GM21737 (cell line): ENCODE results near the gene NTRK2.
"Not testable (repeated sequence)": the region's sequence is repeated elsewhere in the genome, so short reads cannot be mapped to it uniquely, and the experiment has no call there.

Experiments used
- ATAC-seq: cut with Tn5 transposase; IDR thresholded peaks from one replicate; pipeline ENCODE4 v1.9.1; 2021; ENCODE audit warnings: mild to moderate bottlenecking, moderate library complexity; ENCODE audit not compliant: unreplicated experiment

NTRK2 gene

DNA sequence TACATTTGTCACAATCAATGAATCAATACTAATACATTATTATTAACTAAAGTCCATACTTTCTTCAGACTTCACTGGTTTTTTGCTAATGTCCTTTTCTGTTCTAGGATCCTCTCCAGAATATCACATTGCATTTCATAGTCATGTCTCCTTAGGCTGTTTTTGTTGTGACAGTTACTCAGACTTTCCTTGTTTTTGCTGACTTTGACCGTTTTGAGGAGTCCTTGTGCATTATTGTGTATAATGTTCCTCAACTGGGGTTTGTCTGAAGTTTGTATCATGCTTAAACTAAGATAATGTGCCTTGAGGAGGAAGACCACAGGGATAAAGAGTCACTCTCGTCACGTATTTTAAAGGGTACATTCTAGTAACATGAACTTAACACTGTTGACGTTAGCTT is 376.9 kb downstream of the NTRK2 start:
- ATAC-seq = no peak

DNA sequence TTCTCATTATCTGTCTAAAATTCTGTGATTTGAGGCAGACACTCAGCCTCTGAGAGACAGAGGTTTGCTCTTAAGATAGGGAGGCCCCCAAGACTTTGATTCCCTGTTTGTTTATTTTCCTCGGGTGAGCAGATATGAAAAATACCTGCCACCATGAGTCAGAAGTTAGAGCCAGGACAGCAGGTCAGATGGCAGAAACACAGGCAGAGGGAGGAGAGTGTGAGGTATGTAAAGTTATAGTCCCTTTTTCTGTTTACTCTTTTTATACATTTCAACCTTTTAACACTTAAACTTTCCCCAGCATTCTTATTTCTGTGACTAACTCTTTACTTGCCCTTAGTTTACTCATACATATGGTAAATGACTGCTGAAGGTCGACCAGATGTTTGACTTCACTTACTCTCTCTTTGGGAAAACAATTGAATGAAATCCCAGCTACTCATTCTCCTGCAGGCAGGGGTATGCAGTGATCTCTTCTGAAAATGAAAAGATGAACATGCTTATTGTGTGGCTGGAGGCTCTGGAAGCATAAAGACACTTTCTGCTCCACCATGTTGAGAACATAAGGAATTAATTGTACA is 383.8 kb downstream of the NTRK2 start:
- ATAC-seq = no peak

DNA sequence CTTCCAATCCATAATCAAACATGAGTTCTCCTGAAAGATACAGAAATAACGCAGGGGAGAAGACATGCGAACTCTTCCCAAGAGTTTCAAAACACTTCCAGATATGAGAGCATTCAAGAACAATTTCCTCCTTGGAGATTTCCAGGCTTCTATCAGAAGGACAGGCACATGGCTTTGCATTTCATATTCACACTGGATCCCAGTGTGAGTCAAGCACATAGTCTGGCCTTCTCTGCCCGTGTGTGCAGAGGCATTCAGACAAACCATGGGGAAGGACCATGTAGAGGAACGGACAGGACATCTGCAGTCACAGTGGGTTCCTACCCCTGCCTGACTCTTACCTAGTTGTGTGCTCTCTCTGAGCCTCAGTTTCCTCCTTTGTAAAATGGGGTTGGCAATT is 384.5 kb downstream of the NTRK2 start:
- ATAC-seq = no peak

DNA sequence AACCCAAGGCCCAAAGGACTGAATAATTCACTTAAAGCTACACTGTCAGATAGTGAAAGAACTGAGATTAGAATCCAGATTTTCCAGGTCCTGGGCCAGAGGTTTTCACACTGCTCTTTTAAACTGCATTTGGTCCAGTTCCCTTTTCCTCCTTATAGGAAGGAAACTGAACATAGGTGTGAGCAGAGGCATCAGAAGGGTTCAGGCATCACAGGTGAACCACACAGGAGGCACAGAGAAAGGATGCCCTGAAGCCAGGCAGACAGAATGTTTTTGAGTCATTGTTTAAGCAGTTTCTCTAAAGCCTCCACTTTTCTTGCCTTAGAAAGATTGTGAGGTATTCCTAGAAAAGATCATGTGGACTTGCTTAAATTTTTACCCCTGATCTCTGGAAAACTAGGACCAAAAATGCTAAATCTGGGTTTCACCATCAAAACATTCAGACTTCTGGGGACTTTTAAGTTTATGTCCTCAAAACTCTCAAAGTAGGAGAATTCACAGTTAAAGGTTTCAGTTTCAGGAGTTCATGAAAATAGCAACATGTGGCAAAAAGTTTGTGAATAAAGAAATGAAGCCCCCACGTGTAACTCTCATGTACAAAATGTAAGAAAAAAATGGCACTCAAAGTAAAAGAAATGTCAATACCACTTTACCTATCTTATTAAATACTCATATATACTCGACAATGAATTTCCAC is 386.1 kb downstream of the NTRK2 start:
- no peak for ATAC-seq

DNA sequence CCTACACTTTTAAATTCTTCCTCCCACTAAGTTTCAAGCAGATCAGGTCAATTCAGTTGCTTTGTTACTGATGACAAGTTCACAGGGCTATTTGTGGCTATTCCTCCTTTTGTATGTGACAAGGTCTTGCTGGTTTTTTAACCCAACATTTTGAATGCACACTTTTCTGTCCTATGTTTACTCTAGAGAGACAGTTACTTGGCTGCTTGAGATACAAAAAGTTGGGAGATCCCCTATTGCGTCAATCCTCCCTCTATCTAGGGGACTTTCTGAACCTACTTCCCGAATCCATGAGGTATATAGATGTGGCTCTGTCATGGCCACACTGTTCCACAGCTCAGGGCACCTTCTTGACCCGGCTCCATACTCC is 386.7 kb downstream of the NTRK2 start:
- ATAC-seq = no peak

DNA sequence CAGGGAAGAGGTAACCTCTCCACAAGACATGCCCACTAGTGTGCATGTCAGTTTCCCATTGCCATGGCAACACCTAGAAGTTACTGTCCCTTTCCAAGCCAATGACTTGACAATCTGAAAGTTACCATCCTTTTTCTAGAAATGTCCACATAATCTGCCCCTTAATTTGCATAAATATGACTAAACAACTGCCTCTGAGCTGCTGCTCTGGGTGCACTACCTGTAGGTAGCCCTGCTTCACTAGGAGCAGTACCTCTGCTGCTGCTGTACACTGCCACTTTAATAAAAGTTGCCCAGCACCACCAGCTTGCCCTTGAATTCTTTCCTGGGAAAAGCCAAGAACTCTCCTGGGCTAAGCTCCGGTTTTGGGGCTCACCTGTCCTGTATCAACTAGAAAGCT is 392.4 kb downstream of the NTRK2 start:
- ATAC-seq = no peak

DNA sequence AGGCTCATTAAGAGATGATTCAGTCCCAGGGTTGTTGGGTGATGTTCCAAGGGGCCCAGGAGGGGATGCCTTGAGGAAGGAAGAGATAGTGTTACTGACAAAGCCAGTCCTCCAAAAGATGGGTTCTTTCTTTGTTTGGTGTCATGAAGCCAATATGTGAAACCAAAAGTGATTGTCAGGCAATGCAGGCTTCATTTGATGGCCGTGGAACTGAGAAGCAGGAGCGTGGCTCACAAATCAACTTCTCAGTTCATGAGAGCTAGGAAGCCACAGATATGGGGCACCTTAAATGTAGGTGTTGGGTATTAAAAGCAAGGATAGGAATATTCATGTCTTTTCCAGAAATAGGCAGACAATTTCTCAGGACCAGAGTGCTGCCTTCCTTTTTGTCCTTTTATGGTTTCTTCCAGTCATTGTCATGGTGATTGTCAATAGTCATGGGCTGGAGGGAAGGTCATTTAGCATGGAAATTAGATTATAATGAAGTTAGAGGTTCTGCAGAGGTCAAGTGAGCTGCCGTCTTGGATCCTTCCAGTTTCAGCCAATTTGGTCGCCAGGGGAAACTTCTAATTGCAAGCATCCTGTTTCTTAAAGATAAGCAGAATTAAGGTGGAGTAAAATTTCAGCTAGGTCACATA is 393.0 kb downstream of the NTRK2 start:
- ATAC-seq = no peak

DNA sequence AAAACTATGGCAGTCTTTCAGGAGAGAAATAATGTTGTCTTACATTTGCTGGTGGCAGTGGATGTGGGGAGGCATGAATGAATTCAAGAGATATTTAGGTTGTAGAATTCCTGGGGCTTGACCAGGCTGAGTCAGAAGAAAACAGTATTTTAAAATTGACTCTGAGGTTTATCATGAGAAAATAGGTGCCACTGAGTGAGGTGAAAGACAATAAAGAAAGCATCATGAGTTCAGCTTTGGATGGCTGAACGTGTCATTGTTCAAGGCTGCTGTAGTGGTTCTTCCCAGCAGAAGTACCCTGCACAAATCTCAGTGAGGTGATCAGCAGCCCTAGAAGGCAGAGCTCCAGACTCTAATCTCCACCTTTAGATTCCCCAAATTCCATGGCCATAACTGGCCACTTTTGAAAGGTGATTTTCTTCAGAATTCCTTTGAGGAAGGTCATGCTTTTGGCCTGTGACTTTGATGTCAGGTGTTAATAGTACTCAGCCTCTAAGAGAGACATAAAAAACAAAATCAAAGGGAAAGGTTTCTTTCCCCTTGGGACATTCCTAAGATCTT is 395.4 kb downstream of the NTRK2 start:
- no peak for ATAC-seq

DNA sequence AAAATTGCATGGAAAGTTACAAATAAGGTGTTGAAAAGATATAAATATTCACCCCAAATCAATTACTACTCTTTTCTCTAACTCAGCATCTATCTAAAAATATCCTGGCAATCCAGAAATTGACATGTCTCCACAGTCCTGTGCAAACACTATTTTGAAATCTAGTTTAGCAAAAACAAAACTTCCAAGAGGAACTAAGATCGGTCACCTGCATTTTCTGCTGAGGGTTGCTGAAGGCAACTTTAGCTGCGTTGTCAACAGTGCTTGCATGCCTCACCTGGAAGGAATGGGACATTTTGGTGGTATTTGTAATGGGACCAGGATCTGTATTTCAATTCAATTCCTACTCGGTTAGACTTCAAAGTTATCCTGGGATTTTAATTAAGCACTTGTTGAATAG is 398.3 kb downstream of the NTRK2 start:
- no peak for ATAC-seq

DNA sequence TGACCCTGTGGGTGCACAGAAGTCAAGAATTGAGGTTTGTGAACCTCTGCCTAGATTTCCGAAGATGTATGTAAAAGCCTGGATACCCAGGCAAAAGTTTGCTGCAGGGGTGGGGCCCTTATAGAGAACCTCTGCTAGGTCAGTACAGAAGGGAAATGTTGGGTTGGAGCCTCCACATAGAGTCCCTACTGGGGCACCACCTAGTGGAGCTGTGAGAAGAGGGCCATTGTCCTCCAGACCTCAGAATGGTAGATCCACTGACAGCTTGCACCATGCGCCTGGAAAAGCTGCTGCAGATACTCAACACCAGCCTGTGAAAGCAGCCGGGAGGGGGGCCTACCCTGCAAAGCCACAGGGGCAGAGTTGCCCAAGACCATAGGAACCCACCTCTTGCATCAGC is 399.9 kb downstream of the NTRK2 start:
- not testable (repeated sequence) for ATAC-seq
